NCI-H2196 treated with DMSO at 0.1 percent for 48 hours (cell line): ENCODE data around the gene STRA8.

ENCODE experiments used
- DNase-seq: peaks from one replicate; lab custom pipeline; 2025; ENCODE audit not compliant: unreplicated experiment; lab: John Stamatoyannopoulos, UW

Gene STRA8

GRCh38 chr7:135262623-135263320, 29.1 kb downstream of the STRA8 start:
- no peak for DNase-seq

GRCh38 chr7:135263321-135263970, 29.8 kb downstream of the STRA8 start:
- DNase-seq: no peak

DNA sequence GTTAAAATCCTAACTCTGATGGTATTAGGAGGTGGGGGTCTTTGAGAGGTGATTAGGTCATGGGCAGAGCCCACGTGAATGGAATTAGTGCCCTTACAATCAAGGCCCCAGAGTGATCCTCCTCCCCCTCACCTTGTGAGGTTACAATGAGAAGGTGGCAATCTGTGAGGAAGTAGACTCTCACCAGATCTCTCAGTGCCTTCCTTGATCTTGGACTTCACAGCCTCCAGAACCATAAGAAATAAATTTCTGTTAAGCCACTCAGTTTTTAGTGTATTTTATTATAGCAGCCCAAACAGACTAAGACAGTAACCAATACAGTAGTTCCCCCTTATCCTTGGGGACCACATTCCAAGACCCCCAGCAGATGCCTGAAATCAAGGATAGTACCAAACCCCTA, 32.0 kb downstream of the STRA8 start:
- DNase-seq: no peak

- DNase-seq: no peak
Measured at GRCh38 chr7:135269921-135270320, 36.3 kb downstream of the STRA8 start.

DNA sequence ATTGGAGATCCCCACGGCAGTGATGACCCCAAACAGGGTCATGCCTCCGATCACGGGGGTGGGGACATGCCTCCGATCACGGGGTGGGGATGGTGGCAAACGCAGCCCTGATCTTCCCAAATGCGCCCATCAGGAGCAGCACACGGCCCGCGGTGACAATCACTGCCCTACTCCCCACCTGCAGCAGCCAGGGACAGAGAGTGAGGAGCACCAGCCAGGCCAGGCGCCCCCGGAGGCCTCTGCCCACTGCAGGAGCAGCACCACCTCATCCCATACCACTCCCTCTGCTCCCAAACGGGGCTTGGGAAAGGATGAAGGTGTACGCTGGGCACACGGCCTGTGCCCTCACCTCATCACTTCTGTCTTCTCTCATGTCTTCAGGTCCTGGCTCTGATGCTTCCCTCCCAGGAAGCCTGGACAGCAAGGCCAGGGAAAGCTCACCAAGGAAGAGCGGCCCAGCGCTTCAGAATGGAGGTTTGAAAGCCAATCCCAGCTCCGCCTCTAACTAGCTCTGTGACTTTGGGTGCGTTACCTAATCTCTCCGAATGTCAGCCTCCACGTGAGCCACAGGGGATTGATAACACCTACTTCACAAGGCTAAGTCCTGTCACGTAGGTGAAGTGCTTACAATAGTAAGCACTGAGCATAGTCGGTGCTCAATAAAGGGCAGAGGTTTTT, 37.1 kb downstream of the STRA8 start:
- DNase-seq: no peak

DNA sequence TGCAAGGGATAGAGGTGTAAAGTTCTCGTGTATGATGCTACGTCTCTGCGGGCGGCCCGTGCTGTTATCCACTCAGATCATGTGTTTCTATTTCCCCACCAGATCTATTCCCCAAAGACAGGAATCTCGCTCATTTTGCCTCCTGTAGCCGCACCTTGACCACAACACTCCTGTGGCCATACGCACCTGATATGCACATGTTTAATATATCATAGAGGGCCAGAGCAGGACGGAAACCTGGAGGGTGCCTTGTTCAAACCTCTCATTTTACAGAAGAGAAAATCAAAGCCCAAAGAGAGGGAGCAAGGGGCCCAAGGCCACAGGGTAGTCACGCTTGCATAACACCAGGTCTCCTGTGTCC, 37.6 kb downstream of the STRA8 start:
- no peak for DNase-seq

- DNase-seq: no peak
Measured at GRCh38 chr7:135272303-135272702, 38.7 kb downstream of the STRA8 start.

- no peak for DNase-seq
Measured at GRCh38 chr7:135273581-135273980, 39.9 kb downstream of the STRA8 start.

GRCh38 chr7:135274495-135275268, 41.0 kb downstream of the STRA8 start:
- DNase-seq: peak; percentile 25

DNA sequence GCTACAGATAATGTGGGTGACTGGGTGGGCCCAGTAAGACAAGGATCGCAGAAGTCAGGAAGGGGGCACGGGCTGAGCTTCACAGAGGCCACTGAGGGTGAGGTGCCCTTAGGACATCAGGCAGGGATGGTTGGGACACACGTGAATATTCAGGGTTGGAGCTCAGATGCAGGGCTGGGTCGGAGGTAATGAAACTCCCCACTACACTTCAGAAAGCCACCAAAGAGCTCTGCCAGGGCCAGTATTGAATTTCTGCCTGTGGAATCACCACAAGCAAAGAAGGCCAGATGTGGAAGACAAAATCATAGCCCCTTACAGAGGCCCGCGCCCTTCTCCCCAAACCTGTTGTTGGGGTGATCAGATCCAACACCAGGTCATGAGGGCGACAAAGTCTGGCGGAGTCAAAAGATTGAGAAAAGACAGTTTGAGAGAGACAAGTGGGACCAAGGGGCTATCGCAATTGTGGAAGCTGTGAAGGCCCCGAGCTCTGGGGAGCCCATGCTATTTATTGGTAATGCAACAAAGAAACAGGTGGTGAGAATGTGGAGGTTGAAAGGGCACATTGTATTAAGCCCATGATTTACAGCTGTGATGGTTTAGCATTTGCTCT, 42.4 kb downstream of the STRA8 start:
- DNase-seq: no peak

- no peak for DNase-seq
Measured at GRCh38 chr7:135277161-135277560, 43.5 kb downstream of the STRA8 start.

GRCh38 chr7:135281363-135281949, 47.8 kb downstream of the STRA8 start:
- DNase-seq: peak; percentile 69

- no peak for DNase-seq
Measured at GRCh38 chr7:135282561-135283254, 49.1 kb downstream of the STRA8 start.

DNA sequence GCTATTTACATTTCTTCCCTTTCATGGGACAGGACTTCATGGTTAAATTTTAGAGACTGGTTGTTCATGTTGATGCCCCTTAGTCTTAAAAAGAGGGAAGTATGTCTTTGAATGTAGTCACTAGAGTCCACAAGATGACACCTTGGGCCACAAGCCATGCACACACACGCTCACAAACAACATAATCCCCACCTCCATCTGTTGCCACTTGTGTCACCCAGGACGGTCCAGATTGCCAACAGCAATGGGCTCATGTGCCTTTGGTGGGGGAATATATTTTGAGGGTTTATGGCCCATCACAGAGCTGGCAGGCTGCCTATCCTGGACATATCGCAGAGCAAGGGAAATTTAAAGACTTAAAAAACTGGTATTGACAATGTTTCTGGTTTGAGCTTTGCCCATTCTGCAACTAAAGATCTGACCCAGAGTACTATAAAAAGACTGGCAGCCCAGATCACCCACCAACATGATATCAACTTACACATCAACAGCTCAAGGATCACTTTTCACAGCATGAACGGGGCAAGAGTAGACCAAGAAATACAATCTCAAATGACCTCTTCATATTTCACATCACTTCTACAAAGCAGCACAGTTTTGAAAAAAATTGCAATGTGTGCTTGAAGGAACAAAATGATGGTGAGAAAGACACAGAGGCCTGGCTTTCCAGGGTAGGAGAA, 50.5 kb downstream of the STRA8 start:
- DNase-seq: no peak

GRCh38 chr7:135285547-135286233, 52.1 kb downstream of the STRA8 start:
- DNase-seq: no peak

DNA sequence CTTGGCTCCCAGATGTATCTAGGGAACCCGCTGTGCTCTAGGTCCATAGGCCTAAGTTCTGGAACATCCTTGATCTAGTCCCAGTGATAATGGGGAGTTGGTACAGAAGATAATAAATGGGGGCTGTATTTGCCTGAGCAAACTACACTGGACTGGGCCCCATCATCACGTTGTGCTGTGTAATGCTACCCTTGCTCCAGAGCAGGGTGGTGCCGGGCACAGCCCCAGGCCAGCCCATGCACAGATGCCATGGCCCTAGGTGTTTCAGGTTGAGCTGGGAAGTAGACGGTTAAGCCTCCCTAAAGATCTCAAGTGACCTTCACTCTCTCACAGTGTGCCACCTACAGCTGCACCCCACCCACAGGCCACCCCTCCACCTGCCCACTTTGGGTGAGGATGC, 53.2 kb downstream of the STRA8 start:
- no peak for DNase-seq

GRCh38 chr7:135290594-135290993, 57.0 kb downstream of the STRA8 start:
- no peak for DNase-seq

DNA sequence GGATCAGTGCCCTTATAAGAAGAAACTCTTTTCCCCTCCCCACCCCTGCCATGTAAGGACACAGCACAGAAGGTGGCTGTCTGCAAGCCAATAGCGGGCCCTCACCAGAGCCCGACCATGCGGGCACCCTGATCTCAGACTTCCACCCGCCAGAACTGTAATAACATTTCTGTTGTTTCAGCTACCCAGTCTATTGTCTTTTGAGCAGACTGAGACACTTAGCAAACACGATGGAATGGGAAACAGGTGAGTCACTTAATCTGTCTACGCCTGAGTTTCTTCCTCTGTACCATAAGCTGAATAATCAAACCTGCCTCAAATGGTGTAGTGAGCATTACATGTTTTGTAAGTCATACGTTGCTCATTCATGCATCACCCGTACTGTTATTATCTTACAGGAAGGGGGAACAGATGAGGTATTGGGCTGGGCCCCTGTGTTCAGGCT, 58.2 kb downstream of the STRA8 start:
- peak; percentile 16 for DNase-seq

DNA sequence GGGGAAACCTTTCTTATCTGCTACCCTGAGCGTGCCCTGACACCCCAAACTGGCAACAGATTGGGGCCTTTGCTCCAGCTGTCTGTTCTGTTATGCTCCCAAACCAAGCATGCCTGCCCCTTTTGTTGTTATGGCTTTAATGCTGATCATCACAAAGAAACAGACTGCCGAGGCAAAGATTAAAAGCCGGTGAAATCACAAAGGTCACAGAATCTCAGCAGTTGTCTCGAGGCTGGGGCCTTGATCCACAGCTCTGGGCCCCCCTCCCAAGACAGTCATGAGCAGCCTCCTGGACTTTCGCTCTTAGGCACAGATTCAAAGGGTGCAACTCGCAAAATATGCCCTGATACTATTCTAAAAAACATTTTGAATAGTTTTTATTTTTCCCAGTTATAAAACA, 65.6 kb downstream of the STRA8 start:
- no peak for DNase-seq
